GM19372 (cell line): Measurements from ENCODE around the gene ZBTB21.

Experiments used
- ATAC-seq: cut with Tn5 transposase; IDR thresholded peaks from one replicate; pipeline ENCODE4 v1.9.1; 2021; ENCODE audit warnings: mild to moderate bottlenecking, low read depth, moderate library complexity; ENCODE audit not compliant: unreplicated experiment

The ZBTB21 gene

GRCh38 chr21:42040411-42041180 is 30.4 kb upstream of the ZBTB21 start:
- no peak for ATAC-seq

- no peak for ATAC-seq
Measured at GRCh38 chr21:42039911-42040351, 29.8 kb upstream of the ZBTB21 start.

GRCh38 chr21:42039470-42039901 is 29.3 kb upstream of the ZBTB21 start:
- no peak for ATAC-seq

GRCh38 chr21:42038826-42039425 is 28.8 kb upstream of the ZBTB21 start:
- no peak for ATAC-seq

- no peak for ATAC-seq
Measured at GRCh38 chr21:42038393-42038792, 28.2 kb upstream of the ZBTB21 start.

GRCh38 chr21:42037943-42038342 is 27.8 kb upstream of the ZBTB21 start:
- ATAC-seq: no peak

- no peak for ATAC-seq
Measured at GRCh38 chr21:42037516-42037915, 27.4 kb upstream of the ZBTB21 start.

GRCh38 chr21:42036313-42036712 is 26.2 kb upstream of the ZBTB21 start:
- no peak for ATAC-seq

- no peak for ATAC-seq
Measured at GRCh38 chr21:42032968-42033367, 22.8 kb upstream of the ZBTB21 start.

GRCh38 chr21:42032266-42032665 is 22.1 kb upstream of the ZBTB21 start:
- ATAC-seq: no peak

- no peak for ATAC-seq
Measured at GRCh38 chr21:42031816-42032215, 21.7 kb upstream of the ZBTB21 start.

- no peak for ATAC-seq
Measured at GRCh38 chr21:42031241-42031640, 21.1 kb upstream of the ZBTB21 start.

- no peak for ATAC-seq
Measured at GRCh38 chr21:42030311-42030710, 20.2 kb upstream of the ZBTB21 start.

GRCh38 chr21:42028766-42029425 is 18.7 kb upstream of the ZBTB21 start:
- ATAC-seq: no peak

GRCh38 chr21:42027822-42028765 is 17.9 kb upstream of the ZBTB21 start:
- ATAC-seq: no peak

- no peak for ATAC-seq
Measured at GRCh38 chr21:42027085-42027821, 17.1 kb upstream of the ZBTB21 start.

- ATAC-seq: no peak
Measured at GRCh38 chr21:42026082-42026435, 15.9 kb upstream of the ZBTB21 start.

- ATAC-seq: no peak
Measured at GRCh38 chr21:42025376-42026081, 15.4 kb upstream of the ZBTB21 start.

- ATAC-seq: no peak
Measured at GRCh38 chr21:42022906-42023305, 12.7 kb upstream of the ZBTB21 start.
